ENCODE data around the gene KCTD21.

GRCh38 chr11:78208257-78209165, 20.1 kb upstream of the KCTD21 start:
- TF ChIP-seq POLR2AphosphoS5 (IDR thresholded peaks at IDR 0.05; ENCODE audit: low read depth) (no peak), CTCF (IDR thresholded peaks at IDR 0.05; ENCODE audit: insufficient read depth, low read length) (no peak)
